ENCODE data around the gene TSPAN10.
"Not testable (repeated sequence)": the region's sequence is repeated elsewhere in the genome, so short reads cannot be mapped to it uniquely, and the experiment has no call there.

TSPAN10 gene

GRCh38 chr17:81615401-81615930 is 21.5 kb upstream of the TSPAN10 start:
- Mint-ChIP-seq H3K27ac (no peak overlapping the region), H3K27me3 (no peaks in the 10 kb centered on the region), H3K4me1 (peaks cover 31% of the 10 kb centered on the region), H3K36me3 (peaks cover 5% of the 10 kb centered on the region), H3K9me3 (no peaks in the 10 kb centered on the region), H3K4me3 (no peak overlapping the region)

GRCh38 chr17:81616877-81617276 is 20.1 kb upstream of the TSPAN10 start:
- Mint-ChIP-seq H3K4me3 (no peak overlapping the region), H3K27me3 (no peaks in the 10 kb centered on the region), H3K9me3 (no peaks in the 10 kb centered on the region), H3K36me3 (peaks cover 7% of the 10 kb centered on the region), H3K4me1 (peaks cover 31% of the 10 kb centered on the region), H3K27ac (no peak overlapping the region)

GRCh38 chr17:81618307-81618706 is 18.7 kb upstream of the TSPAN10 start:
- H3K4me3 Mint-ChIP-seq, H3K27ac Mint-ChIP-seq, H3K9me3 Mint-ChIP-seq, H3K27me3 Mint-ChIP-seq, H3K36me3 Mint-ChIP-seq: not testable (repeated sequence)
- peaks cover 31% of the 10 kb centered on the region for H3K4me1 Mint-ChIP-seq

- H3K4me3 Mint-ChIP-seq, result no peak overlapping the region
- peaks cover 24% of the 10 kb centered on the region for H3K4me1 Mint-ChIP-seq
- H3K27ac Mint-ChIP-seq, result no peak overlapping the region
- no peaks in the 10 kb centered on the region for H3K9me3 Mint-ChIP-seq
- H3K36me3 Mint-ChIP-seq, result peaks cover 26% of the 10 kb centered on the region
- H3K27me3 Mint-ChIP-seq, result no peaks in the 10 kb centered on the region
Measured at GRCh38 chr17:81621494-81622130, 15.4 kb upstream of the TSPAN10 start.

- Mint-ChIP-seq H3K4me3 (no peak overlapping the region), H3K27ac (no peak overlapping the region), H3K27me3 (no peaks in the 10 kb centered on the region), H3K36me3 (peaks cover 12% of the 10 kb centered on the region), H3K9me3 (no peaks in the 10 kb centered on the region), H3K4me1 (peaks cover 13% of the 10 kb centered on the region)
Measured at GRCh38 chr17:81630274-81630673, 6.7 kb upstream of the TSPAN10 start.

GRCh38 chr17:81631482-81631881 is 5.5 kb upstream of the TSPAN10 start:
- Mint-ChIP-seq H3K27ac (no peak overlapping the region), H3K4me3 (no peak overlapping the region), H3K9me3 (no peaks in the 10 kb centered on the region)

GRCh38 chr17:81635431-81635830 is 1.6 kb upstream of the TSPAN10 start:
- Mint-ChIP-seq H3K4me1 (peaks cover 18% of the 10 kb centered on the region), H3K36me3 (peaks cover 6% of the 10 kb centered on the region), H3K27ac (peak overlapping the region; percentile 41), H3K27me3 (no peaks in the 10 kb centered on the region), H3K4me3 (peak overlapping the region; percentile 99), H3K9me3 (no peaks in the 10 kb centered on the region)

More at GRCh38 chr17:81631482-81631881, 5.5 kb upstream of the TSPAN10 start:
- H3K27me3 Mint-ChIP-seq, result no peaks in the 10 kb centered on the region
- H3K36me3 Mint-ChIP-seq, result peaks cover 8% of the 10 kb centered on the region
- H3K4me1 Mint-ChIP-seq, result peaks cover 16% of the 10 kb centered on the region

- Mint-ChIP-seq H3K4me3 (peak overlapping the region; percentile 99), H3K27ac (peak overlapping the region; percentile 96), H3K36me3 (peaks cover 6% of the 10 kb centered on the region), H3K4me1 (peaks cover 18% of the 10 kb centered on the region), H3K9me3 (no peaks in the 10 kb centered on the region), H3K27me3 (no peaks in the 10 kb centered on the region)
Measured at GRCh38 chr17:81635973-81636504, 957 bp upstream of the TSPAN10 start.

- H3K27ac Mint-ChIP-seq, result peak overlapping the region; percentile 51
- no peak overlapping the region for H3K4me3 Mint-ChIP-seq
- H3K27me3 Mint-ChIP-seq, result no peaks in the 10 kb centered on the region
- peaks cover 3% of the 10 kb centered on the region for H3K36me3 Mint-ChIP-seq
- H3K9me3 Mint-ChIP-seq, result no peaks in the 10 kb centered on the region
- H3K4me1 Mint-ChIP-seq, result peaks cover 13% of the 10 kb centered on the region
Measured at GRCh38 chr17:81638683-81639082, 1.7 kb downstream of the TSPAN10 start.

- Mint-ChIP-seq H3K9me3 (no peaks in the 10 kb centered on the region), H3K27me3 (no peaks in the 10 kb centered on the region), H3K27ac (no peak overlapping the region), H3K36me3 (peaks cover 3% of the 10 kb centered on the region), H3K4me3 (no peak overlapping the region), H3K4me1 (peaks cover 13% of the 10 kb centered on the region)
Measured at GRCh38 chr17:81640011-81640410, 3.0 kb downstream of the TSPAN10 start.

- Mint-ChIP-seq H3K4me1 (peaks cover 3% of the 10 kb centered on the region), H3K9me3 (no peaks in the 10 kb centered on the region), H3K4me3 (no peak overlapping the region), H3K36me3 (no peaks in the 10 kb centered on the region), H3K27me3 (peaks cover 2% of the 10 kb centered on the region), H3K27ac (no peak overlapping the region)
Measured at GRCh38 chr17:81641825-81642489, 5.0 kb downstream of the TSPAN10 start.

GRCh38 chr17:81644496-81644895 is 7.5 kb downstream of the TSPAN10 start:
- Mint-ChIP-seq H3K27me3 (peaks cover 7% of the 10 kb centered on the region), H3K4me3 (no peak overlapping the region), H3K9me3 (no peaks in the 10 kb centered on the region), H3K4me1 (no peaks in the 10 kb centered on the region), H3K27ac (no peak overlapping the region), H3K36me3 (no peaks in the 10 kb centered on the region)

GRCh38 chr17:81644976-81645952 is 8.3 kb downstream of the TSPAN10 start:
- H3K27me3 Mint-ChIP-seq, result peaks cover 10% of the 10 kb centered on the region
- no peaks in the 10 kb centered on the region for H3K9me3 Mint-ChIP-seq
- no peak overlapping the region for H3K27ac Mint-ChIP-seq
- no peak overlapping the region for H3K4me3 Mint-ChIP-seq
- no peaks in the 10 kb centered on the region for H3K36me3 Mint-ChIP-seq
- no peaks in the 10 kb centered on the region for H3K4me1 Mint-ChIP-seq

- no peak overlapping the region for H3K27ac Mint-ChIP-seq
- H3K36me3 Mint-ChIP-seq, result no peaks in the 10 kb centered on the region
- no peaks in the 10 kb centered on the region for H3K9me3 Mint-ChIP-seq
- H3K4me1 Mint-ChIP-seq, result peaks cover 3% of the 10 kb centered on the region
- peaks cover 13% of the 10 kb centered on the region for H3K27me3 Mint-ChIP-seq
- no peak overlapping the region for H3K4me3 Mint-ChIP-seq
Measured at GRCh38 chr17:81646869-81647600, 10.0 kb downstream of the TSPAN10 start.

GRCh38 chr17:81647640-81648012 is 10.6 kb downstream of the TSPAN10 start:
- Mint-ChIP-seq H3K9me3 (no peaks in the 10 kb centered on the region), H3K36me3 (no peaks in the 10 kb centered on the region), H3K4me3 (no peak overlapping the region), H3K27ac (no peak overlapping the region), H3K27me3 (peaks cover 13% of the 10 kb centered on the region), H3K4me1 (peaks cover 3% of the 10 kb centered on the region)

All from activated naive CD4-positive, alpha-beta T cell treated with anti-CD3 and anti-CD28 coated beads, Interleukin-2, amount 50 U/mL, for 24 hours (primary cell).